Measurements from ENCODE around the gene SORCS2. TPM values are rescaled to one million over a fixed set of nuclear protein-coding genes. Genes with fewer than 3 reads are reported as not detected.
A peak's percentile ranks its signal among the peaks of the same experiment; 100 is the strongest.

Gene SORCS2
- total RNA-seq, 1 experiment from 2014 or later: not detected

DNA sequence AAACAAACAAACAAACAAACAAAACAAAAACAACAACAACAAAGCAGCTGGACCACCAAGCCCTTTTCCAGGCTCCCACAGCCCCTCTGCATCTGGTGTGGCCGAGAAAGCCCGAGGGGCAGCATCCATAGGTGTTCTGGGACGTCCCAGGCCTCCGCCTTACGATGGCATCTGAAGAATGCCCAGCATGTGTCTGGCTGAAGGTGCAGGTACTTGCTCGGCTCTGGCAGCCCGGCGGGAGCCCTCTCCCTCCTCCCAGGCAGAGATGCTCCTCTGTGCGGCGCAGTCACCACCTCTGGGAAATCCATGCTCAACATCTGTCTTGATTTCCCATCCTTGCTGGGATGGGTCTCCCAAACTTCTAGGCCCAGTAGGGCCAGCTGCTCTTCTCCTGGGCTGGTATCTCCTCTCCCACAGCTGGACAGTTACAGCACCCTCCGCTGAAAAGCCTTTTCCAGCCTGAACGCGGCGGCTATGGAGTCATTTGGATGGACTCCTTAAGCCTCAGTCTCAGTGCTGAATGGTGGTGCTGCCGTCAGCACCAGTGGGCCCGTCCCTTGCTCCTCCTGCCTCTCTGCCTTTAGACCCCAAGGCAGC lies 238.1 kb downstream of the SORCS2 start:
- intact Hi-C loops (cut with micrococcal nuclease): no loop called here
- no peak for DNase-seq (ENCODE audit: unreplicated experiment)
- Mint-ChIP-seq H3K4me3 (ENCODE audit: unreplicated experiment) (no peak overlapping the region), H3K27ac (ENCODE audit: low read depth, unreplicated experiment) (no peak overlapping the region), H3K27me3 (ENCODE audit: insufficient read depth, unreplicated experiment) (no peaks in the 10 kb centered on the region), H3K9me3 (ENCODE audit: unreplicated experiment) (no peaks in the 10 kb centered on the region), H3K36me3 (ENCODE audit: insufficient read depth, unreplicated experiment) (no peaks in the 10 kb centered on the region), H3K4me1 (ENCODE audit: insufficient read depth, unreplicated experiment) (peaks cover 19% of the 10 kb centered on the region)
- ChIA-PET CTCF (interaction anchor here (0.6 to 0.7 kb wide), 3 partner anchors 8 to 57 kb away, joined by 3 read pairs; no protein-coding TSS in a partner anchor), POLR2A (interaction anchor here (0.6 kb wide), 1 partner anchor 21 kb away, joined by 3 read pairs; no protein-coding TSS in a partner anchor)
- no TSS peak for BruUV-seq (replicated peaks)
- TF ChIP-seq, protein P1, sequence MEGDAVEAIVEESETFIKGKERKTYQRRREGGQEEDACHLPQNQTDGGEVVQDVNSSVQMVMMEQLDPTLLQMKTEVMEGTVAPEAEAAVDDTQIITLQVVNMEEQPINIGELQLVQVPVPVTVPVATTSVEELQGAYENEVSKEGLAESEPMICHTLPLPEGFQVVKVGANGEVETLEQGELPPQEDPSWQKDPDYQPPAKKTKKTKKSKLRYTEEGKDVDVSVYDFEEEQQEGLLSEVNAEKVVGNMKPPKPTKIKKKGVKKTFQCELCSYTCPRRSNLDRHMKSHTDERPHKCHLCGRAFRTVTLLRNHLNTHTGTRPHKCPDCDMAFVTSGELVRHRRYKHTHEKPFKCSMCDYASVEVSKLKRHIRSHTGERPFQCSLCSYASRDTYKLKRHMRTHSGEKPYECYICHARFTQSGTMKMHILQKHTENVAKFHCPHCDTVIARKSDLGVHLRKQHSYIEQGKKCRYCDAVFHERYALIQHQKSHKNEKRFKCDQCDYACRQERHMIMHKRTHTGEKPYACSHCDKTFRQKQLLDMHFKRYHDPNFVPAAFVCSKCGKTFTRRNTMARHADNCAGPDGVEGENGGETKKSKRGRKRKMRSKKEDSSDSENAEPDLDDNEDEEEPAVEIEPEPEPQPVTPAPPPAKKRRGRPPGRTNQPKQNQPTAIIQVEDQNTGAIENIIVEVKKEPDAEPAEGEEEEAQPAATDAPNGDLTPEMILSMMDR (IDR thresholded peaks at IDR 0.05; ENCODE audit: unreplicated experiment): no peak

DNA sequence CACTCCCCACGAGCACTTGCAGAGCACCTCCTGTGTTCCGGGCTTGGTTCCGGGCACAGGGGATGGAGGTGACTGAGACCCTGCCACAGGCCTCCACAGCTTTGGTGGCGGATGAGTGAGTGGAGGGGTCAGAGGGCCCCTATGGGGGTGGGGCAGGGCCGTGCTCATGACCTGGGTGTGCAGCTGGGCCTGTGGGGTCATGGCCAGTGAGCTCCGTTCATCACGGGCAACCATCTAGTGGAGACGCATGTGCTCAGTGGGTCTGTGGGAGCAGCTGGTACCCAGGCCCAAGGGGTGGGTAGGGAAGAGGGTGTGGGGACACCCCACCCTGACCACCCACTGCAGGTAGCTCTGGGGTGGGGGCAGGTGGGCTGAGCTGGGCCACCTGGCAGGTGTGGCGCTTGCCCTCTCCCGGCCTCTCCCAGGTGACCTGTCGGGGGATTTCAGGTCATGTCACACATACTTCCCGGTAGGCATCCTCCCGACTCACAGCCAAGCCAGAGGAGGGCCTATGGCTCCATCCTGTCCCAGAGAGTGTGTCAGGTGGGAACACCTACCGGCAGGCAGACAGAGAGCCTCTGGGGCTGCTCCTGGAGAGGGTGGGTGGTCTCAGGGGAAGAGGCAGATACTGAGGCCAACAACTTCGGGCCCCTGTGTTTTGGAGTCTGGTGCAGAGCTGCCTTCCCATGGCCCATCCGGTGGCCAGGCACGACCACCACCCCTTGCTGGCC lies 238.8 kb downstream of the SORCS2 start:
- no peak overlapping the region for H3K4me3 Mint-ChIP-seq (ENCODE audit: unreplicated experiment)
- POLR2A ChIA-PET: interaction anchor here (0.7 to 1.3 kb wide), 2 partner anchors 29 to 403 kb away, joined by 3 to 5 read pairs; no protein-coding TSS in a partner anchor
- H3K36me3 Mint-ChIP-seq (ENCODE audit: insufficient read depth, unreplicated experiment): no peaks in the 10 kb centered on the region
- no peak for DNase-seq (ENCODE audit: unreplicated experiment)
- H3K9me3 Mint-ChIP-seq (ENCODE audit: unreplicated experiment): no peaks in the 10 kb centered on the region
- H3K4me1 Mint-ChIP-seq (ENCODE audit: insufficient read depth, unreplicated experiment): peaks cover 20% of the 10 kb centered on the region
- TF ChIP-seq, protein P1 (IDR thresholded peaks at IDR 0.05; ENCODE audit: unreplicated experiment): no peak
- intact Hi-C loops (cut with micrococcal nuclease): no loop called here
- CTCF ChIA-PET: no interaction called here
- H3K27me3 Mint-ChIP-seq (ENCODE audit: insufficient read depth, unreplicated experiment): no peaks in the 10 kb centered on the region
- no TSS peak for BruUV-seq (replicated peaks)
- no peak overlapping the region for H3K27ac Mint-ChIP-seq (ENCODE audit: low read depth, unreplicated experiment)

DNA sequence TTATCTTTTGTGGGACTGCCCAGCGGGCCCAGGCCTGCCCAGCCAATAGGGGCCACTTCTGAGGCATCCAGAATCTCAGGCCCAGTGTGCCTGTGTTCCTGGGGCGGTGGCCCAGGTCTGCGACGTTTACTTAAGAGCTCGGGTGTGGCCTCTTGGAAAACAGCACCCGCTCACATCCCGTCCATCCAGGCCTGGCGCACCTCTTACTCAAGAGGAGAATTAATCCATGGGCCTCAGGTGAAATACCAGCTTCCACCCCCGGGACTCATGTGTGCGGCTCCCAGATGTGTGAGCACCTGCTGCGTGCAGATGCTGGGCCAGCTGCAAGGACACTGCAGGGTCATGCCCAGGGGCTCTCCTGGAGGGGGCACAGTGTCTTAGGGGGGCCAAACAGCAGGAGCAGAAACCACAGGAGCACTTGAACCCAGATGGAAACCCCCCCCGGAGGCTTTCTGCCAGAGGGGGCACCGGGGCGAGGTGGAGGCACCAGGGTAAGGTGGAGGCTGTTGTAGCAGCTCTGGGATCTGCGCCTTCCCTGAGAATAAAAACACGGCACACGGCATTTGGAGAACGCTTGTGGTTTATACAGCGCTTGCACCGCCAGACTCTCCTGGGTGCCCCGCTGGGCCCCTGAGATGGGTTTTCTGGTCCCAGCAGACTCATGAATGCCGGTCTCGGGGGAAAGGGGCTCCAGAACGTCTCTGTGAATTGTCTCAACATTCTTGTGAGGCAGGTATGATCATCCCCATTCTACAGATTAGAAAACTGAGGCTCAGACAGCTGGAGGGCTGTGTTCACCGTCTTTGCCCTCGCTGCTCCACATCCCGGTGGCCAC lies 239.6 kb downstream of the SORCS2 start:
- TF ChIP-seq, protein P1 (IDR thresholded peaks at IDR 0.05; ENCODE audit: unreplicated experiment): no peak
- no peaks in the 10 kb centered on the region for H3K9me3 Mint-ChIP-seq (ENCODE audit: unreplicated experiment)
- ChIA-PET CTCF (no interaction called here), POLR2A (interaction anchor here (0.7 to 1.3 kb wide), 2 partner anchors 30 to 403 kb away, joined by 3 to 5 read pairs; no protein-coding TSS in a partner anchor)
- no peak overlapping the region for H3K4me3 Mint-ChIP-seq (ENCODE audit: unreplicated experiment)
- H3K27ac Mint-ChIP-seq (ENCODE audit: low read depth, unreplicated experiment): no peak overlapping the region
- H3K27me3 Mint-ChIP-seq (ENCODE audit: insufficient read depth, unreplicated experiment): no peaks in the 10 kb centered on the region
- peaks cover 20% of the 10 kb centered on the region for H3K4me1 Mint-ChIP-seq (ENCODE audit: insufficient read depth, unreplicated experiment)
- peak; percentile 20 for DNase-seq (ENCODE audit: unreplicated experiment)
- no TSS peak for BruUV-seq (replicated peaks)
- intact Hi-C loops (cut with micrococcal nuclease): no loop called here
- H3K36me3 Mint-ChIP-seq (ENCODE audit: insufficient read depth, unreplicated experiment): no peaks in the 10 kb centered on the region

All from MCF 10A (cell line).